Stimulated activated CD8-positive, alpha-beta memory T cell treated with anti-CD3 and anti-CD28 coated beads, Interleukin-15, amount 100 ng/mL, for 1 hour (primary cell): ENCODE data around the gene ST3GAL2.
"Not testable (repeated sequence)": the region's sequence is repeated elsewhere in the genome, so short reads cannot be mapped to it uniquely, and the experiment has no call there.

ENCODE experiments used
- DNase-seq: peaks from one replicate; pipeline ENCODE4 v3.0.0-alpha.2; 2020; ENCODE audit warnings: low read depth

ST3GAL2 gene

DNA sequence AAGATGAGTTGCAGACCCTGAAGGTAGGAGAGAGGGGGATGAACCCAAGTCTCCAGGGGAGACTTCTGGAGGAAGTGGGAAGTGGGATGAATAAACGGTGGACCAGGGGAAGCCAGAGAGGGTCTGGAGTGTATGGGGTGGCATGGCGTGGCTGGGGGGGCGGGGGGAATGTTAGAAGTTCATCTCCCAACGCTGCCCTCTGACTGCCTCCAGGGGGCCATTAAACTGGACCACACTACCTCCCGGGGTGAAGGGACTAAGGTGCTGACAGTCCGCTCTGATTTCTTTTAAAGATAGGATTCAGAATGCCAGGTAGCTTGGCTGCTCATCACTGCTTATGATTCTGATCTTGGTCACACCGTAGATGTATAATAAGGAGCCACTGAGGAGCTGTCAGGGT is 21.2 kb downstream of the ST3GAL2 start:
- DNase-seq, result no peak

DNA sequence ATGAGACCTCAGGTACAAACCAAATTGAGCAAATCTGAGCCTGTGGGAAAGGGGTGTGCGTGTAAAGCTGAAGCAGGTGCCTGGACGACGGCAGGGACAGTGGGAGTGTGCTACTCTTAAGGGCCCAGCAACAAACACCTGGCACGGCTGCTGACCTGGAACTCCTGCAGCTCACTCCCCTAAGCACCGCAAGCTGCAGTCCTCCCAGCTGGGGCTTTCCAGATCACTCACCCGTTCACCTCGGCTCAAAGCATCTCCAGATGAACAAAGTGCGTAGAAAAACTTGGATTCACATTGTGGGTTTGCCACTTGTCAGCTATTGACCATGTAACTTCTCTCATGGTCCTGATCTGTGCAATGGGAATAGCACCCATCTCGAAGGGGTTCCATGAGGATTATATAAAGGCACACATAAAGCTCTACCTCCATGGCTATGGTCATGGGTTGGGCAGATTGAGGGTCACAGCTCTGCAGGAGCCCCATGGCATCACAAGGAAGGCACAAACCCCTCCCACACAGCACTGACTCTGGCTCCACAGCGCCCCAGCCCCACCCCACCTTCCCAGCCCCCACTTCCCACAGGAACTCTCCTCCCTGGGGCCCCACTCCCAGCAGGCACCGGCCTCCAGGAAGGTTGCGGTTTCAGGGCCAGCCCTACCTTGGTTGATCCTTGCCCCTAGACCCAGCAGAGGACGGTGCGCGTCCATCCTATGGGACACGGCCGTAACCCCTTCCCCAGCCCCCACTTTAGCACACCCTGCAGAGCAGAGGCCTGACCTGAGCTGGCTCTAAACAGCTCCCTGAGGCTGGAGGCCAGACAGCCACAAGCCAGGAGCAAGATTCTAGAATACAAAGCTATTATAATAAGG is 21.9 kb downstream of the ST3GAL2 start:
- no peak for DNase-seq

DNA sequence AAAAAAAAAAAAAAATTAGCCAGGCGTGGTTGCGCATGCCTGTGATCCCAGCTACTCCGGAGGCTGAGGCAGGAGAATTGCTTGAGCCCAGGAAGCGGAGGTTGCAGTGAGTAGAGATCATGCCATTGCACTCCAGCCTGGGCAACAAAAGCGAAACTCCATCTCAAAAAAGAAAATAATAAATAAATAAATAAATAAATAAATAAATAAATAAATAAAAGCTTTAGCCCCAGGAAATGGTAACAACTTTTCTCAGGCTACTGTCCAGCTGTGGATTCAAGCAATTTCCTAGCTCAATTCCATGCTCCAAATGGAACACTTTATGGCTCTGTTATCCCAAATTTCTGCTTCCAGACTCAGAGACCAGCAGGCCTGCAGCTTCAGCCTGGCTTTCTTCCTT is 25.3 kb downstream of the ST3GAL2 start:
- DNase-seq, result not testable (repeated sequence)

DNA sequence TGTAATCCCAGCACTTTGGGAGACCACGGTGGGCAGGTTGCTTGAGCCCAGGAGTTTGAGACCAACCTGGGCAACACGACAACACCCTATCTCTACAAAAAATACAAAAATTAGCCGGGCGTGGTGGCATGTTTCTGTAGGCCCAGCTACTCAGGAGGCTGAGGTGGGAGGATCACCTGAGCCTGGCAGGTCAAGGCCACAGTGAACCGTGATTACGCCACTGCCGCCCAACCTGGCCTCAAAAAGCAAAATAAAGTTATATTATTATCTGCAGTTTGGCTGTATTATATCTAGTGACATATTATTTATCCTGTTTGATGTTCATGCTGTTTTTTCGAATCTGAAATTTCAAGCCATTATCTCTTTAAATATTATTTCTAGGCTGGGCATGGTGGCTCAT is 26.5 kb downstream of the ST3GAL2 start:
- no peak for DNase-seq

DNA sequence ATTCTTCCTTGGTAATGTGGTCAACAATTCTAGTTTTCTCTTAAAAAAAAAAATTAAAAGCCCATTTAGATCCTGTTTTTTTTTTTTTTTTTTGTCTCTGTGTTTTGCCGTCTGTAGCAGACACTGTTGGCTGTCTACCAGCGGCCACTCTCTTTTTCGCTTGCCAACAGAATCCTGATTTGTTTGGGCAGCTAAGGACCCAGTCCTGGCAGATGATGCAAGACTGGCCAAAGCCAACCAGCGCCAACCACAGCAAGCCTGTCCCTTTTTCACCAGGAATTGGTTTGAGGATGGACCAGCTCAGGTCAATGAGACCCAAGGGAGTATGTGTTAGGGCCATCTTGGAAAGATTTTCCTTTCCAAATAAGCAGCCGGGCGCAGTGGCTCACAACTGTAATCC is 28.2 kb downstream of the ST3GAL2 start:
- no peak for DNase-seq

DNA sequence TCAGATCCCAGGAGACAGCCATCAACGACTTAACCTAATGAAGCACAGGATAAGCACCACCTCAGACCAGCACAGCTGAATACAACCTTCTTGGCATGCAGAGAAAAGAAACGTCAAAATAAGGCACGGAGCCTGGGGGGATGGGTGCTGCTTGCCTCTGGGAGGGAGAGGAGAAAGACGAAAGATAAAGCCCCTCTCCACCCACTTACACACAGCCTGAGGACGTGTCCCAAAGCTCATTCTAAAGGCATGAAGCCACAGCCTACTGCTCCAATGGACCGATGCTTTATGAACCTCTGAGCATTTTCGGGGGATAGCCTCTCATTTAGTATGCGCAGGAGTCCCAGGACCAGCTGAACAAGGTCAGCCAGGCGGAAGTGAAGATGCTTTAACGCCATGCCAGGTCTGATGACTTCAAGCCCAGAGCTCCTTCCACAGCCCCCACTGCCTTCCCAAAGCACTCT is 31.1 kb downstream of the ST3GAL2 start:
- DNase-seq, result no peak

DNA sequence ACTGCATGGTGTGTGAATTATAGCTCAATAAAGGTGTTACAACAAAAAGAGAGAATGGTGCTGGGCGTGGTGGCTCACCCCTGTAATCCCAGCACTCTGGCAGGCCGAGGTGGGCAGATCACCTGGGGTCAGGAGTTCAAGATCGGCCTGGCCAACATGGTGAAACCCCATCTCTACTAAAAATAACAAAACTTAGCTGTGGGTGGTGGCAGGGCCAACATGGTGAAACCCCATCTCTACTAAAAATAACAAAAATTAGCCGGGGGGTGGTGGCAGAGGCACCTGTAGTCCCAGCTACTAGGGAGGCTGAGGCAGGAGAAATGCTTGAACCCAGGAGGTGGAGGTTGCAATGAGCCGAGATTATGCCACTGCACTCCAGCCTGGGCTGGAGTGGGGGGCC is 32.8 kb downstream of the ST3GAL2 start:
- not testable (repeated sequence) for DNase-seq

DNA sequence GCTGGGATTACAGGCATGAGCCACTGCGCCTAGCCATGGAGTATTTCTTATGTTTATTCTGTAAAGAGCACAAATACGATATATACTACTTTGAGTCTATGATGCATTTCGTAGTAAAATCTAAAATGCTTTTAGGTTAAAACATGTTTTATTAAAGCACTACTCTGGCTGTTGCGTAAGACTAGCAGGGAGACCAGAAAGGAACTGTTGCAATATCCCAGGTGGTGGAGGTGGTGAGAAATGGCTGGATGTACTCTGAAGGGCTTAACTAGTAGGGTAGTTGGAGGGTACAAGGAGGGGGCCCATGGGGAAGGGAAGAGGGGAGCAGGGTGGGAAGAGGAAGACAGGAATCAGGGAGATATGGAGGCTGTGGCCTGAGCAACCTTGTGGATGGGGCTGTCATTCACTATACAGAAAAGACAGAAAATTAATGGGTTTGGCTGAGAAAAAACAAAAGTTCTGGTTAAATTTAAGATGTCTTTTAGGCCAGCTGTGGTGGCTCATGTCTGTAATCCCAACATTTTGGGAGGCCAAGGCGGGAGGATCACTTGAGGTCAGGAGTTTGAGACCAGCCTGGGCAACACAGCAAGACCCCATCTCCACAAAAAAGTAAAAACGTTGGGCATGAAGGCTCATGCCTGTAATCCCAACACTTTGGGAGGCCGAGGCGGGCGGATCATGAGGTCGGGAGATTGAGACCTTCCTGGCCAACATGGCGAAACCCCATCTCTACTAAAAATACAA is 35.8 kb downstream of the ST3GAL2 start:
- no peak for DNase-seq

DNA sequence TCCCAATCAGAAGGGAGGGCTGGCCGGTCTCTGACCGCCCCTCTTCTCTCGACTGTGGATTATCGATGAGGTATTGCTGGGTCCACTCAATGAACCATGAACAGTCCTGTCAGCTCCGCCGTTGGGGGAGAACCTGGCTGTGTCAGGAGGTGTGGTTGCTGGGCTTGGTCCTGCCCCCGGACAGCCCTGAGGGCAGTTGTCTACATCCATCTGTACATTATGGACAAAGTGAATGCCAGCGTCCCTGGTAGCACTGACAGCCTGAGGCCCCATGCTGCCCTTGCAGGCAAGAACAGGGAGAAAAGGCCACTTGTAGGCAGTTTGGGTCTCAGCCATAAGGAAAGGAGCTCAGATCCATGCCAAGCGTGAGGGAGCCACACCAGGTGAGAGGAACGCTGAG is 38.9 kb downstream of the ST3GAL2 start:
- no peak for DNase-seq

DNA sequence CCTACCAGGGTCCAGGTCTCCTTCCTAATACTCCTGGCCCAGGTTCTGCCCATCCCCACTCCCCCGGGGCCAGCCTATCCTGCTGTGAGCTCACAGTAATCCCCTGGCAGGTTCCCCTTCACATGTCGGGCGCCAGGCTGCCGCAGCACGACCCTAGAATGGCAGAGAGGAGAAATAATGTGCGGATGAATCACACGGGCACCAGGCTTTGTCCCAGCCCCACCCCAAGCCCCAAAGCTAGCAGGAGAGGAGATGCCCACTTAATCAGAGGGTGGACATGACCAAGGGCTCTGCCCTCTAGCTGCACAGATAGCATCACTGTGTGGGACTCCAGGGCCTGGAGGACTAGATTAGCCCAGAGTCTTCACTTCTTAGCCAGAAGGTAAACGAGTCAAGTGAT is 39.5 kb downstream of the ST3GAL2 start:
- DNase-seq, result no peak

DNA sequence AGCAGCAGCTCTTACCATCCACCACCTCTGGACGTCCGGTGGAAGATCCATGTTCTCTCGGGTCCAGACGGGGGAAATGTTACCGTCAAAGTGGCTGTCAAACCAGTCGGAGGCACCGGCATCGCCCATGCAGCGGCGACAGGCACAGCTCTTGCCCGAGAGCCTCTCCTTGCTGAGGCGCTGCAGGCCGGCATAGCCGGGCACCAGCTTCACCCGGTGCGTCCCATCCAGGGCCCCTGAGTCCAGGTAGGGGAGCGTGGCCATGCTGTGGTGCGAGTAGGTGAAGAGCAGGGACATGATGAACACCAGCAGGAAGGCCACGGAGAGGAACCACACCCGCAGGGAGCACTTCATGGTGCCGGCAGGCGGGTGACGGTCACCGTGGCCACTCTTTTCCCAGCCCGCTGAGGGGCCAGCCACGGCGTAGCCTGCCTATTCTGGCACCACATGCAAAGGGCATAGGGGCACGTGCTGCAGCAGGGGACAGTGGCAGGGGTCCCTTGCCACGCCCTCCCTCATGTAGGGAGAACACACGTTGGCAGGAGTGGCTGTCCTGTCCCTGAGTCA is 40.6 kb downstream of the ST3GAL2 start:
- no peak for DNase-seq

DNA sequence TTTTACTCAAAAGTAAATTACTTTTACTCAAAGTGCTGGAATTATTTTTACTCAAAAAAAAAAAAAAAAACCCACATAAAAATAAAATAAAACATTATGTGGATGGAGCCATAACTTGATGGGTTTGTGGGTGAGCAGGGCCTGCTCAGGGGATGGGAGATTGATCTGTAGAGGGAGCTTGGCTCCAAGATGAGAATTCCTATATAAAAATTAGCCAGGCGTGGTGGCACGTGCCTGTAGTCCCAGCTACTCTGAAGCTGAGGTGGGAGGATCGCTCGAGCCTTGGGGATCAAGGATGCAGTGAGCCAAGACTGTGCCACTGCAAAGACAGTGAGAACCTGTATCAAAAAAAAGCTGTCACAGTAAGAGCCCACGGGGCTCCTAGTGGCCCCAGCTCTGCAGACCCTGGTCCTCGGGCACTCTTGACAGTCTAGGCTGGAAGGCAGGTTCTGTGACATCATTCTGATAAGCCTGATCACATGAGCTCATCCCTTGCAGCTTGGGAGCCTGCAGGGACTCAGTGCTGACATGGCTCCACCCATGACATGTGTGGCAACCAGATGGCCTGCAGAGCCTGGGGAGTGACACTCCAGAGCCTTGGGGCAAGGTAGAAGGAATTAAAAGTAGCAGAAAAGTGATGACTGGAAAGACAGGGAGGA is 42.5 kb downstream of the ST3GAL2 start:
- no peak for DNase-seq

DNA sequence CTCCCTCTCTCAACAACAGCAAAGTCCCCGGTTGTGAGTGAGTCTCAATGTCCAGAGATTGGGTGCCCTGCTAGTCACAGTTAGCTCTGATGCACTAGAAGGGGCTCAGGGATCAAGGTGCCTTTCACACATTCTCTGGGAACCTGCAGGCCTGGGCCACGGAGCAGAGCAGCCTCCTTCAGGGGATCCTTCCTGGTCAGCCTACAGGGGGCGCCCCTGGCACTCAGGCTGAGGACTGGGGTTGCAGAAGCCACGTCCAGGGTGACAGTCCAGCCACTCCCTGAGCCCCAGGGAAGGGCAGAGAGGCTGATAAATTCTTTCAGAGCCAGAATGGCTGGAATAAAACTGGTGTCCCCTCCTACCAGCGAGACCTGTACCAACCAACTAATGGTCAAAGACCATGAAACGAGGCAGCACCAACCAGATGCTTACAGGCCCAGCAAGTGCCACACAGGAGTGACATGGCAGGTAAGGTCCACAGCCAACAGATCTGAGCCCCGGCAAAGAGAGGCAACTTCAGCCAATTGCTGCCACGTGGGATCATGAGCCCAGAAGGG is 43.5 kb downstream of the ST3GAL2 start:
- peak; percentile 45 for DNase-seq

DNA sequence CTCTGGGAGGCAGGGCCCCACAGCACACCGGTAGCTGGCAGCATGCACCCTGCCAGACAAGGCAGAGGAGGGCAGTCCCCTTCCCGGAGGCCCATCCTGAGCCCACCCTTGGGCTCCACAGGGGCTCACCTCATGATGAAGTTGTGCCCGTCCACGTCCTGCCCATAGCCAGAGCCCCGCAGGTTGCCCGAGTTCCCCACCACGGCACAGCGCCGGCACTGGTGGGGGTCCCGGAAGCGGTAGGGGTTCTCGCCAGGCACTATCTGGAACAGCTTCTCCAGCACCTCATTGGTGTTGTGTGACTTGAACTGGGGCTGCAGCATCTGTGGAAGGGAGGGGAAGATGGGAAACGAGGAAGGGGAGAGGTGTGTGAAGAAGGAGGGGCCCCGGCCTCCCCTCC is 44.0 kb downstream of the ST3GAL2 start:
- DNase-seq, result no peak

DNA sequence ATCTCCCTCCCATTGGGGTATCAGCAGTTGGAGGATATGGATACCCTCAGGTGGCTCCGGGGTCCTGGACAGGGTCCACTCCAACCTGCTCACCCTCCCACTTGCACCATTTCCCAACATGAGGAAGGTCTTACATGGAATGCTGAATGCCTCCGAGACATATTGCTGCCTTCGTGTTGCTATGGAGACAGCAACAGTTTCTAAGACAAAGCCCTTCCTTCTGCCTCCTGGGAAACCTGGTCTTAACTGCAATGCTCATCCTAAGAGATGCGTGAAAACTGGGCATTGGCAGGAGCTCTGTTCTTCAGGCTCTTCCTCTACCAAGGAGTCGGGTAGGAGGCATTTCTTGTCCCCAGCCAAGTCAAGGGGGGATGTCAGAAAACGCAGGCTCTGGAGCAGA is 45.2 kb downstream of the ST3GAL2 start:
- DNase-seq, result no peak

DNA sequence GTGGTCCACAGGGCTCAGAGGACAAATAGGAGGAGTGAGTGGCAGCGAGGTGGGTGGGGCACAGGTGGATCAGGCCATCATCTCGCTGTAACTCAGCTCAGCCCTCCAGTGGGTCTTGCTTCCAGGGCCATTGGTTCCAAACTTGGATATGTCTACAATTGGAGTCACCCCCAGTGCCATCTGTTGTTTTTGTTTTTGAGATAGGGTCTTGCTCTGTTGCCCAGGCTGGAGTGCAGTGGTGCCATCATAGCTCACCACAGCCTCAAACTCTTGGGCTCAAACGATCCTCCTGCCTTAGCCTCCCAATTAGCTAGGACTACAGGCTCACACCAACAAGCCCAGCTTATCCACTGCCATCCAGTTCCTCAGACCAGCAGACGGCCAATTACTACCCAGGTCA is 46.3 kb downstream of the ST3GAL2 start:
- no peak for DNase-seq

DNA sequence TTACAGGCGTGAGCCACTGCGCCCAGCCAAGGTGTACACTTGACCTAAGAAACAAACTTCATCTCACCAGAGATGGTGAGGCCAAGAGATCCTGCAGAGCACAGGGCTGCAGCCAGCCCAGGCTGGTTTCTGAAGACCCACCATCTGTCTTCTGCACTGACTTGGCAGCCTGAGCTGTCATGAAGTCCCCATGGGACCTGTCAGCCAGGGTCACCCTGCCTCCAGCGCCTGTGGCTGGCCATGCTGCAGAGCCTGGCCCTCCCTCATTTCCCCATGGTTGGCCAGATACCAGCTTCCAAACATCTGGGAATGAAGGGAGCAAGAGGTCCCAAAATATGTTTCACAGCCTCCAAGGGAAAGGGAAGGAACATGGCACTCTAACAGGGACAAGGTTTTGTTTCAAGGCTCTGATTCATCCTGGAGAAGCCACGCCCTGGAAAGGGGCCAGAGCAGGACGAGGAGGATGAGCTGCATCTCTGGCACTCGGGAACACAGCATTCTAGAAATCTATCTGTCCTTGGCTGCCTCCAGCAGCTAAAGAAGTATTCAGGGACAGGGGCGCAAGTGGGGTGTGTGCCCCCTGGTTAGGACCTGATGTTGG is 46.9 kb downstream of the ST3GAL2 start:
- DNase-seq, result no peak

DNA sequence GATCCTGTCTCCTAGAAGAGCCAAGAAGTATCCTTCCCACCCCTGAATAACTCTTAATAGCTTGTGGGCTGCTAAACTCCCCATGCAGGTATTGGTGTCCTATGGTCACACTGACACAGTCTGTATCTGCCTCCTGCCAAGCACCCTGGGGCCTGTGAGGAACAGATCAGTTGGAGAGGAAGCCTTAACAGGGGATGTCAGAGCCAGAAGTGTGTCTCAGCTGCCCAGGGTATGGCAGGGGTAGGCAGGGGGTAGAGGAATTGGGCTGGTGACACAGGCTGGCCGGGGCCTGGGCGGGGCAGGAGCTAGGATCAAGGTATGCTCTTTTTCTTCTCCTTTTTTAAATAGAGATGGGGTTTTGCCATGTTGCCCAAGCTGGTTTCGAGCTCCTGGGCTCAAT is 47.5 kb downstream of the ST3GAL2 start:
- DNase-seq, result no peak

DNA sequence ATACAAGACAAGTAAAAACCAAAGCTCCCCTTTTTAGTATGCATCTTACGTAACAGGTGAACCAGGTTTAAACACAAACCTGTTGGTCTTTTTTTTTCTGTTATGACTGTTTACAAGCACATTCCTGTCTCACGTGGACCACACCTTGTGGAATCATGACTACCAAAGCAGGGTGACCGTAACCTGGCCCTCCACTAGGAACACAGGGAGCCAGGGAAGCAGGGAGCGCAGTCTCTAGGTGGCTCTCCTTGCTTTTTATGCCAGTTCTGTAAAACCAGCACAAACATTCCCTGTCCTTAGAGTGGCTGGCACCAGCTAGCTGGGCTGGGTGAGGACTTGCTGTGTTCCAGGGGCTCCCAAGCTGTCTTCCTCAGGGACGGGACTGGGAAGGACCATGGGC is 48.1 kb downstream of the ST3GAL2 start:
- no peak for DNase-seq

DNA sequence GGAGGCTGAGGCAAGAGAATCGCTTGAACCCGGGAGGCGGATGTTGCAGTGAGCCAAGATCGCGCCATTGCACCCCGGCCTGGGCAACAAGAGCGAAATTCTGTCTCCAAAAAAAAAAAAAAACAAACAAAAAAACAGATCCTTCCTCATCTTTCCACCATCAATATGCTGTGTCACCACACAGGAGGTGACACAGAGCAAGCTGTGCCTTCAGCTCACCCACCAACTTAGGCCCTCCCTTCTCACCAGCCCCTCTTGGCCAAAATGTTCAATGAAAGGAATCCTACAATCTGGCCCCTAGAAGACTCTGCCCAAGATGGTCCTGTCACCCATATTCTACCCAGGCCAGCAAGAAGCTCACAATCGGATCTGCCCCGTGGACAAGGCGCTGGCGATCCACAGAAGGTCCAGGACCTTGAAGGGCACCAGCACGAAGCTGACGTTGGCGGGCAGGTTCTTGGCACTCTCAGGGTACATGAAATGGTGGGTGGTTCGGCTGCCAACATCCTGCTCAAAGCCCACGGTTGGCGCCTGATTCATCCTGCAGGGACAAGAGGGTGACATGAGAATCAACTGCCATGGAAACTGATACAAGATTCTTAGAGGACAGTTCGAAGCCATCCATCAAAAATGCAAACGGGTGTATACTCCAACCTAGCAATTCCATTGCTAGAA is 50.8 kb downstream of the ST3GAL2 start:
- DNase-seq, result no peak

DNA sequence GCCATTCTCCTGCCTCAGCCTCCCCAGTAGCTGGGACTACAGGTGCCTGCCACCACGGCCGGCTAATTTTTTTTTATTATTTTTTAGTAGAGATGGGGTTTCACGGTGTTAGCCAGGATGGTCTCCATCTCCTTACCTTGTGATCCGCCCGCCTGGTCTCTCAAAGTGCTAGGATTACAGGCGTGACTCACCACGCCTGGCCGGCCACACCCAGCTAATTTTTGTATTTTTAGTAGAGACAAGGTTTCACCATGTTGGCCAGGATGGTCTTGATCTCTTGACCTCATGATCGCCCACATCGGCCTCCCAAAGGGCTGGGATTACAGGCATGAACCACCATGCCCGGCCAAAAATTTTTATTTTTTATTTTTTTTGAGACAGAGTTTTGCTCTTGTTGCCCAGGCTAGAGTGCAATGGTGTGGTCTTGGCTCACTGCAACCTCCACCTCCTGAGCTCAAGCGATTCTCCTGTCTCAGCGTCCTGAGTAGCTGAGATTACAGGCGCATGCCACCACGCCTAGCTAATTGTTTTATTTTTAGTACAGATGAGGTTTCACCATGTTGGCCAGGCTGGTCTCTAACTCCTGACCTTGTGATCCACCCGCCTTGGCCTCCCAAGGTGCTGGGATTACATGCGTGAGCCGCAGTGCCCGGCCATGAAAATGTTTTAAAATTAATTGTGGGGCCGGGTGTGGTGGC is 52.5 kb downstream of the ST3GAL2 start:
- DNase-seq, result not testable (repeated sequence)
